HG02884 (cell line): ENCODE data around the gene VASH2.
"Not testable (repeated sequence)": the region's sequence is repeated elsewhere in the genome, so short reads cannot be mapped to it uniquely, and the experiment has no call there.

Source experiments
- ATAC-seq: cut with Tn5 transposase; IDR thresholded peaks from one replicate; pipeline ENCODE4 v1.9.1; 2021; ENCODE audit warnings: mild to moderate bottlenecking, moderate library complexity; ENCODE audit not compliant: unreplicated experiment

The VASH2 gene

DNA sequence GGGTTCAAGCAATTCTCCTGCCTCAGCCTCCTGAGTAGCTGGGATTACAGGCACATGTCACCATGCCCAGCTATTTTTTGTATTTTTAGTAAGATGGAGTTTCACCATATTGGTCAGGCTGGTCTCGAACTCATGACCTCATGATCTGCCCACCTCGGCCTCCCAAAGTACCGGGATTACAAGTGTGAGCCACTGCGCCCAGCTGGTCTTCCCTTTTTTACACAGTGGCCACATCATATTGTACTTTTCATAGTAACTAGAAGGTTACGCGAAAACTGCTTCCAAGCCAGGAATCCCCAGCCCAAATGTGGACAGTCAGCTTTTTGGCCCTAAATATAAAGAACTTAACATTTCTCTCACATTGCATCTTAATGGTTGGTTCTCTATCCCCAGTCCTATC, 4.2 kb downstream of the VASH2 start:
- ATAC-seq: no peak

DNA sequence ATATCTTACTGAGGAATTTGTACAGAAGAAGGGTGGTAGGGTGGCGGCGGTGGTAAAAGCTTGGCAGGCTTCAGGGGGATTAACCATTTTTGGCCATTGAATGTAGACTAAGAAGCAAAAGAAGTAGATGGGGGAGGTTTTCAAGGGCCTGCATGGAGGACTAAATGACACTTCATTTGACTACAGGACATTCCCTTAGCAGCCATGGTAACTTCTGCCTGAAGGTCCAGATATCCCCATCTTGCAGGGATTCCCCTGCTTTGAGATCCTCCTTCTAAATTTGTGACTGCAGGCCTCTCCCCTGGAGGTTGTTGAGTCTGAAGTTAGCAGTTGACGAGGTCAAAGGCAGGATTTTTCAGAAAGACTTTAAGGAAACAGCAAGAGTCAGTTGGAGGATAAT, 4.8 kb downstream of the VASH2 start:
- ATAC-seq: no peak

DNA sequence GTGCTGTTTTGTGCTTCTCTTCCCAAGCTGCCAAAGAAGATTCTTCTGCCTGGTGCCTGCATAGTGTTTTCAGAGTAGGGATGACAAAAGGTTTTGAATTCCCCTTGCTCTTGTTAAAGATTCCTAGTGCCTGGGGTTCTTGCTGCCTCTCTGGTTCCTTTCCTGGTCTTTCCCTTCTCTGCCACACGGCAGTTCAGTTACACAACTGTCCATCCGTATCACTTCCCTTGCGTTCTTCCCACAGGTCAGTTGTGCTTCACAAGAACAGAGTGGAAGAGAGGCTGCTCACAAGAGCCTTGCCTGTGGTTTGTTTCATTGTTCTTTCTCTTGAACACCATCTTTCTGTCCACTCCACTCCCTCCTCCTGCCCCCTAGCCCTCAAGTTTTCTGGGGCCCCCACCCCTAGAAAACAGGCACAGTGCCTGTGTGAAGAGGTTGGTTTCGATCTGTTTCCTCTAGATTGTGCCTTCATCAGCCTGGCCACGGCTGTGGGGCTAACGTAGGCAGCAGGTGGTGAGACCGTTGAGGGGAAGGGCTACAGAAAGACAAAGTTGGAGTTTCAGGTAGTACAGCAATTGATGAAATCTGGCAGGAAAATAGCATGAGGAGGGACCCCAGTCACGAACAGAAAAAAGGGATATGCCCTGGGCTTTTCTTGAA, 5.8 kb downstream of the VASH2 start:
- no peak for ATAC-seq

DNA sequence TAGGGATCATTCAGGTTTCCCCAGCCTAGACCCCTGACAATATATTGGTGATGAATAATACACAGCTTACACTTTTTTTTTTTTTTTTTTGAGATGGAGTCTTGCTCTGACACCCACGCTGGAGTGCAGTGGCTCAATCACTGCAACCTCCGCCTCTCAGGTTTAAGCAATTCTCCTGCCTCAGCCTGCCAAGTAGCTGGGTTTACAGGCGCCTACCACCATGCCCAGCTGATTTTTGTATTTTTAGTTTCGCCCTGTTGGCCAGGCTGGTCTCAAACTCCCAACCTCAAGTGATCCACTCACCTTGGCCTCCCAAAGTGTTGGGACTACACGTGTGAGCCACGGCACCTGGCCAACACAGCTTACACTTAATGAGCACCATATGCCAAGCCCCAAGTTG, 7.2 kb downstream of the VASH2 start:
- no peak for ATAC-seq

DNA sequence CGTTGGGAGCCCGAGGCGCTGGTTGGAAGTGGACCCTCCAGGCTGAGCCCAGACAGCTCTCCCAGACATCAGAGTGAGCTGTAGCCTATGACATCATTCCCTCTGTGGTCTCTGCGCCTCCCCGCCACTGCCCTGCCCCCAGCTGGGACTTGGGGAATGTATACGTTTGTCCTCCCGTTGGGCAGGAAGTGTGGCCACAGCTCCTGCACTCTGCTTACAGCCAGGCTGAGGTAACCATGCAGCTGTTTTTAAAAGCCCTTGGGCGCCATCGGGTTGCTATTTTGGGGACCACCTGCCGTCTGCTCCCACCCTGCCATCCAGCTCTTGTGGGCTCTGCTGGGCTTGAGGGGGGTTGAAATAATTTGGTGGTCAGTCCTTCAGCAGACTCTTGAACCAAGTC, 7.8 kb downstream of the VASH2 start:
- no peak for ATAC-seq

DNA sequence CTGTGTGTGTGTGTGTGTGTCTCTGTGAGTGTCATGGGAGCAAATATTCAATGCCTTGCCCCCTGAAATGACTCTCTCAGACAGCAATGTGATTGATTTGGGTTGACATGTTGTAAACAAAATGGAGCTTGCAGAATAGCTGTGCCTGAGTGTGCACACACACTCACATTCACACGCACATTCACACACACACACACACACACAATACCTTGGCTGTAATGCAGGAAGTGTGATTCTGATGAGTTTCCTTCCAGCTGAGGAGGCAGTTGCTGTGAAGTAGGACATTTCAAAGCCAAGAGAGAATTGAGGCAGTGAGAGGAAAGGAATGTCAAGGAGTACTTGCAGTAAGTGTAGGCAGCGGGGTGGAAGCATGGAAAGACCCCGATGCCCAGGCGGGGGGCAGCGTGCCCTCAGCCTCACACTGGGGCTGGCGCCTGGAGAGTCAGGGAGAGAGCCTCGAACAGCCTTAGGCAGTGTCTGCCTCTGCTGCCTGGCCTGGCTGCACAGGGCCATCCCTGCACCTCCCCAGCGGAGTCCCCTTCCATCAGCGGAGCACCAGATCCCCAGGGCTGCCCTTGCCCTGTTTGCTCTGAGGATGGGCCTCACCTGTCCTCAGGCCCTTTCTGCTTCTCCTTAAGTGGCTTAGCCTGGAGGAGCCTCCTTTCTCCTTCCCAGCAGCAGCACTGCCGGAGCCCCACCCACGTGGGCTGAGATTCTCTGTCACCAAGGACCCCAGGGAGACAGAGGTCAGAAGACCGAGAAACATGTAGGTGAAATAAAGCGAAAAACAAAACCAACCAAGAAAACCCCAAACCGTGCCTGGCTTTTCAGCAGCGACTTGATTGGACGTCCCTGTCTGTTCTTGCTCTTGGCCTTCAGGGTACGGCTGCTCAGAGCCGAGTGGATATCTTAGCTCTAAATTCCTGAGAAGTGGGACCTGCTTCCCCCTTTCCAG, 9.2 kb downstream of the VASH2 start:
- ATAC-seq: peak; percentile 69

DNA sequence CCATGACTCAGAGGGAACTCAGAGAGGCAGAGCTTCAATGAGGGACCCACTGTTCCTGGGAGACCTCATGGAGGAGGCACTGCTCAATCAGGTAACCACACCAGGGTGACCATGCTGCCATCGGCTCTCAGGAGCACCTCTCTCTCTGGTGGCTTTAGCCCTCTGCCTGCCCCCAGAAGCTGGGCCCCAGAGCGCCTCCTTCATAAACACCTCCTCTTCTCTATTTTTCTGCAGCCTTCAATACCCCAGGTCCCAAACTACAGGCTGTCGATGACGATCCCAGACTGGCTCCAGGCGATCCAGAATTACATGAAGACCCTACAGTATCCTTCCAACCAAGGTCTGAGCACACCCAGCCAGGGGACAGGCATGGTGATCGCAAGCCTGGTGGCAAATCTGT, 10.6 kb downstream of the VASH2 start:
- no peak for ATAC-seq

DNA sequence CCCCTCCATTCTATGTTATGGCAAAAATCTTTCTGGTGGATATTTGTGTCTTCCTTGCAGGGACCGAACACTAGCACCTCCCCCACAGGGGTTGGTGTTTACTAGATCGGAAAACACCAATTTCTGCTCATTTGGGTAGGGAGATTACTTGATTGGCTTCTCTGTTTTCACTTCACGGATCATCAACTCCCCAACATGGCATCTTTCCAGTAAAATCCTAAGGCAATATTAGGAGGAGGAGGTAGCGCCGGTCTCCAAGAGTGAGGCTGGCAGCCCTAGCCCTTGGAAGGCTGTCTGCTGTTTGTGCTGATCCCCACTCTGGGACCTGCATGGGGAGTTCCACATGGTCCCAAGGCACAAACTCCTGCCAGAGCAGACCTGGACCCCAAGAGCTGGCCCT, 12.2 kb downstream of the VASH2 start:
- ATAC-seq: no peak

DNA sequence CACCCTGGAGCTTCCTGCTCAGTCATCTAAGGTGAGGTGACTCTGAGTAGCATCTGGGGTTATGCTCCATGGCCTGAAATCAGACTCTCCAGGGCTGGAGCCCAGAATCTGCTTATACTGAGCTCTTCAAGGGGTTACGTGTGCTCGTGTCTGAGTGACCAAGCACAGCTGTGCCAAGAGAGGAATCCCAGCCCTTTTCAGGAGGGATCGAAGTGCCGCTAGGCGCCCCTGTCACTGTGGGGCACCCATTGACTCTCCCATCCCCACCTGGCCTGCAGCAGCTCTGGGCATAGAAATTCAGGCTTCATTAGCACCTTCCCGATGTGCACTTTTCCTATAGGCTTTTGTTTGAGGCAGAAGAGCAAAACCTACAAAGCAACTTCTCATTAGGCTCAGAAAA, 13.8 kb downstream of the VASH2 start:
- no peak for ATAC-seq

DNA sequence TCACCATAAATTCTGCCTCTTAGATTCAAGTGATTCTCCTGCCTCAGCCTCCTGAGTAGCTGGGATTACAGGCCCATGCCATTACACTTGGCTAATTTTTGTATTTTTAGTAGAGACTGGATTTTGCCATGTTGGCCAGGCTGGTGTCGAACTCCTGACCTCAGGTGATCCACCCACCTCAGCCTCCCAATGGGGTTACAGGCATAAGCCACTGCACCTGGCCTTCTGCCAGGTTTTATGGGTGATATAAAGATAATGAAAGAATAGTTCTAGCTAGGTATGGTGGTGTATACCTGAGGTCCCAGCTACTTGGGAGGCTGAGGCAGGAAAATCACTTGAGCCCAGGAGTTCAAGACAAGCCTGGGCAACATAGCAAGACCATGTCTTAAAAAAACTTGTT, 14.7 kb downstream of the VASH2 start:
- not testable (repeated sequence) for ATAC-seq

DNA sequence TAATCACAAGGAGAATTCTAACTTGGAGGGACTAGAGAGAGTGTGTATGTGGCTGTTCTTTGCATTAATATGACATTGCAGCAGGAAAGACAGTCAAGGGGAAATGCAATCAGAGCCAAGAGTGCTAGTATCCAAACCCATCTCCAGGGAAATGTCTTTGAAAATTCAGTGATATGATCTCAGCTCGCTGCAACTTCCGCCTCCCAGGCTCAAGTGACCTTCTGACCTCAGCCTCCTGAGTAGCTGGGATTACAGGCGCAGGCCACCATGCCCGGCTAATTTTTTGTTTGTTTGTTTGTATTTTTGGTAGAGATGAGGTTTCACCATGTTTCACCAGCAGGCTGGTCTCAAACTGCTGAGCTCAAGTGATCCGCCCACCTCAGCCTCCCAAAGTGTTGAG, 16.3 kb downstream of the VASH2 start:
- no peak for ATAC-seq

DNA sequence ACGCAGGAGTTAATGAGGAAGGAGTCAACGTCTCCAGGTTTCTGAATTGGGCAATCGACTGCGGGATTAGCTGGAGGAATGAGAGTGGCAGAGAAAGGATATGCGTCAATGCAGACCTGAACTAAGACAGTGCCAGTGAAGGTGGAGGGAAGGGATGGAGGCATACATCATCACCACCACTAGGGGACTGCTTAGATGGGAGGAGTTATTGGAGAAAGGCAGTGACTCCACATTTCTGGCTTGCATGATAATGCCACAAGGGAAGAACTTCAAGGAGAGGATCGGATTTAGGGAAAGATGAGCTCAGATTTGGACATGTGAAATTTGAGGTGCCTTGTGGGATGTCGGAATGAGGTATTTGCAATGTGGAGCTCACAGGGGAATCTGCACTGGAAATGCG, 17.5 kb downstream of the VASH2 start:
- ATAC-seq: no peak

DNA sequence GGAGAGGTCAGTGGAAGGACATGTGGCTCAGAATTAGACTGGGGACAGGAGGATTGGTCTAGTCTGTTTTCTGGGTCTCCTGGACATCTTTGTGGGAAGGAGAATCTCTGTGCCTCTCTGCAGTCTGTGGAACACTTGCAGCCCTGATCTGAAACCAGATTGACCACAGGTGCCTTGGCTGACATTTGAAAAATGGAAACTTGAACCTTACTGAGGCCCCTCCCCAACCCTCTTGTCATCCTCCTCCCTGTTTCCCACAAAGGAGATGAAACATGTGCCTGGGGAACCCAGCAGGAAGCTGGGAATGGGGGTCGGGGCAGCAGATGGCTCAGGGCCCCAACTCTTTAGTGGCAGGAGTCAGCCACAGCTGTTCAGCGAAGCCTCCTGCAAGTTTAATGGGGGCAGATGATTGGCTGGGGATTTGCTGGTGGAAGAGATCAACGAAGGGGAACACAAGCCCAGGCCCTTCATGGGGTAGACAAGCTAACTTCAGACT, 18.1 kb downstream of the VASH2 start:
- ATAC-seq: no peak

DNA sequence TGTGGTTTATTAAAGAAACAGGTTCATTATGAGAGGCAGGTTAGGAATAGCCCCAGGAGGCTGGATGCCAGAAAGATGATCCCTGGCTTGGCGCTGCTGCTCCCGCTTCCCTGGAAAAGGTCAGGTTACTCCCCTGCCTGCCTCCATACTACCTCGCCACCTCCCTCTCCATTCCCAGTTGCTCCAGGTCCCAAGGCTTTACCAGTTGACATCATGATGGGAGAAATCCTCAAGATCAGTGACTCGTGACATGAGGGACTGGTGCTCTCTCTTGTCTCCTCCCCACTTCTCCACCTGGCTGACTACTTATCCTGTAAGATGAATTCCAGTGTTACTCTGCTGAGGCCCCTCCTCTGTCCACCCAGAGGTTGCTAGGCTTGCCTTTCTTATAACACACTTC, 19.7 kb downstream of the VASH2 start:
- no peak for ATAC-seq

DNA sequence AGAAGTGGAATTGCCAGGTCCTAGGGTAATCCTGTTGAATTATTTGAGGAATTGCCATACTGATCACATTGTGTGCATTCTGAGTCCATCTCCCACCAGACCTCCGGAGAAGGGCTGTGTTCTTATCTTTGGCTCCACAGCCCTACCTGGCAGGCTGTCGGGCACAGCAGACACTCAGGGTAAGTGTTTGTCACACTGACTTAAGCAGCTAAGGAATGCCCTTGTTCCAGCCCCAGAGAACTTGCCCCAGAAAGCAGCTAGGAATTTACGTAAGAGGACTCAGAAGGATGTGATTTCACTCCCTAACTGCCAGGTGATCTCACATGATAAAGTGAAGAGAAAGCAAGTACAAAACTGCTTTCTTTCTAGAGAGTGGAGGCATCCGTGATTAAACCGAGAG, 21.0 kb downstream of the VASH2 start:
- ATAC-seq: no peak

DNA sequence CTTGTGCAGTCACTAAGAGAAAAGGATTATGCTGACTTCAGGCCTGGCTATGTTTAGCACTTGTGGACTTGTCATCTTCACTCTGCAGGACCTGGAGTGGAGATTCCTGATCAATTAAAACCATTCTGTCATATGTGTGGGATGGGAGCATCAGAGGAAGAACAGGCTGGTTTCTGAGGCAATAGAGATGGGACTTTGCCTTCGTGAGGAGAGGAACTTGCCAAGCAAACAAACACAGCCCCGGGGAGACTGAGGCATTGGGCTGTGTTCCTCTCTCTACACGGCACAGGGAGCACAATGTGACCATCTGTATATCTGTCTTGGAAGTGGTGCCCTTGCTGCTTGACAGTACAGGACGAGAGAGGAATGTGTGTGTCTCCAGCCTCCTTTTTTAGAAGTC, 23.1 kb downstream of the VASH2 start:
- no peak for ATAC-seq

DNA sequence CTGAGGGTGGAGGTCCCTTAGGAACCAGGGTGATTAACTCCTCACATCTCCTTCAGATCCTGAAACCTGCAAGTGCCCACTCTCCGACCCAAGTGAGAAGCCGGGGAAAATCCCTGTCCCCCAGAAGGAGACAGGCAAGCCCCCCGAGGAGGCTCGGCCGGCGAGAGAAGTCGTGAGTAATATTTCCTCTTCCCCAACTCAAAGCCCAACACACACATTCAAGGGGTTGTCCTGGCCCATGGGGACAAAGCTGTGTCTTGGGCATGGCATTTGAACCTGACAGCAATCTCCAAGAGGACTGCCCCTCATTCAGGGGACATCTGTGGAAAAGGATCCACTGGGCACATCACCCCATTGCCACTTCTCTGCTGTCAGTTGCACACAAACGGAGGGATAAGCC, 23.6 kb downstream of the VASH2 start:
- no peak for ATAC-seq

DNA sequence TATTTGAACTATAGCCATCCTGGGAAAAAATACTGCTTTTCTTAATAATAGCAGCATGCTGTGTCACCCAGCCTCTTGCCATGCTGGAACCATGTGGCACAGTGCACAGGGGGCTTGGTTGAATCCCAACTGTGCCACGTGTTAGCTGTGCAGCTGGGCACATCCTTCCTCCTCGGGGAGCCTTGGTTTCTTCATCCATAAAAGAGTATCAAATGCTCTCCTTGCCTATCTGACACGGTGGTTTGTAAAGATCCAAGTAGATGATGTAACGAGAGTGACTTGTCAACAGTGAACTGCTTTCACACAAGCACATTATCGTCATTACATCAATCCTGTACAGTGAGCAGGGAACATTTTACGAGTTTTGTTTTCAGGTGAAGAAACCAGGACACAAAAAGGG, 24.4 kb downstream of the VASH2 start:
- no peak for ATAC-seq

DNA sequence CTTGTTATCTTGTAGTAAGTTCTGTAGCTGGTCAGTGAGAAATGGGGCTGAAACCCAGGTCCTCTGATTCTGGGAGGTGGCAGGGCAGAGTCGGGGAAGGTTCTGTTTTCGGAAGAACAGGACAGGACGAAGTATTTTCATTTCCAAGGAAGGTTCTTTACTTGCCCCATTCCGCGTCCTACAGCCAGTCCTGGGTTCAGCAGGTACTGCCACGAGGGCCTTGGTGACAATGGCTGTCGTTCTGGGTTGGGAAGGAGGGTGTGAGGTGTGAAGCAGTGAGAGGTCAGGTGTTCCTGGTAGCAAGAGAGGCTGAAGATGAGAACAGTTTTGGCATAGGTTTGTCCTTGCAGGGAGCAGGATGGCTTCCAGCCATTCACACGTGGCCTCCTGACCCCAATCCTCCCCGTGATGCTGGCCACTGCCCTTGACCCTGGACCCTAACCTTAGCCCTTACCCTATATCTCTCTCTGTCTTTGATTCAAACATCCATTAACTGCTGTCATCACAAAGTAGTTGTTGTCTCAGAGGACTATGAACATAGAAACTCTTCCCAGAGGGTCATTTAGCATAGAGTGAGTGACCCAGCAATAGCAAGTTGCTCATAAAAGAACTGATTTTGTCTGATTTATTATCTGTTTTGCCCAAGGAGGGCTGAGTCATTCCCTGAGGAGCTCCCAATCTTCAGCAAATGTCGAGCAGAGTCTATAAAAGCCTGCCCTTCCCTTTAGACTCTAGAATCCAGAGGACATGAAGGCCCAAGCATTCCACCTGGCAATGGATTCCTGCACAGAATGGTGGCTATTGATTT, 25.0 kb downstream of the VASH2 start:
- no peak for ATAC-seq

DNA sequence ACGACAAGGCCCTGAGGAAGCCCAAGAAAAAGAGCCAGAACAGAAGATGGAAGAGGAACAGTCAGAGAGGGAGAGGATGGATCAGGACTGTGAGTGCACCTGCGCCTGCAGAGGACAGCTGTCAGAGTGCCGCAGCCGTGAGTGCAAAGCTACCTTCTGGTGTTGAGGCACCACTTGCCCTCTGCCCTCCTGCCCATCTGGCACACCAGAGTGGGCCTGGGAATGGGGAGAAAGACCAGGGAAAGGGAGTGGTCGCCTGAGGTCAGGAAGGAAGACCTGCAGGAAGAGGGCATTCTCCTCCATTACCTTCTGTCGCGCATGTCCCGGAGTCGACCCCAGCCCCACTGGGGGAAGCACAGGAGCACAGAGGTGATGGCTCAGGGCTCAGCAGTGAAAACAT, 26.2 kb downstream of the VASH2 start:
- ATAC-seq: no peak
